GM06990 (cell line): ENCODE measurements around the gene GPR137.

Experiments used
- DNase-seq: peaks from one replicate; pipeline ENCODE4 v3.0.0-alpha.2; 2011; ENCODE audit not compliant: insufficient read length; ENCODE audit errors: extremely low read depth
- H3K27me3 ChIP-seq: replicated peaks from 2 replicates; pipeline ENCODE4 v1.6.0; 2011; ENCODE audit warnings: low read length; ENCODE audit not compliant: control insufficient read depth, insufficient read depth
- H3K36me3 ChIP-seq: 2 replicates; pipeline ENCODE4 v1.5.1; 2011; ENCODE audit warnings: low read length; ENCODE audit not compliant: control insufficient read depth, insufficient read depth
- H3K4me3 ChIP-seq: replicated peaks from 2 replicates; pipeline ENCODE4 v1.5.1; 2011; ENCODE audit warnings: low read depth, mild to moderate bottlenecking, control low read depth, low read length
- CTCF ChIP-seq: IDR thresholded peaks from 2 replicates; pipeline ENCODE4 v1.5.1; 2011; ENCODE audit warnings: low read length, control low read depth, mild to moderate bottlenecking, inconsistent platforms; ENCODE audit not compliant: insufficient read depth, poor library complexity, severe bottlenecking

GPR137 gene

GRCh38 chr11:64299847-64300648 is 14.4 kb downstream of the GPR137 start, which contains the start of gene CATSPERZ:
CATSPERZ (plus strand) TSS chr11:64300358; CDS start chr11:64300411, 53 bp downstream.
- Histone ChIP-seq H3K27me3 (peaks cover 3% of the 10 kb centered on the region), H3K4me3 (peak within 1 kb of the TSS; percentile 25), H3K36me3 (no peaks in the 10 kb centered on the region)
- peak; percentile 9 for DNase-seq
- TF ChIP-seq CTCF: peak; percentile 21

- peak overlapping the region; percentile 80 for H3K4me3 ChIP-seq
These were observed 17.7 kb downstream of the GPR137 start for GRCh38 chr11:64303109-64304031.

GRCh38 chr11:64304032-64304315 is 18.3 kb downstream of the GPR137 start:
- Histone ChIP-seq H3K27me3 (no peaks in the 10 kb centered on the region; the same call in 1 of the 2 replicates), H3K36me3 (peaks cover 3% of the 10 kb centered on the region), H3K4me3 (peak overlapping the region; percentile 80)
- no peak for TF ChIP-seq CTCF
- DNase-seq: no peak

More at GRCh38 chr11:64303109-64304031, 17.7 kb downstream of the GPR137 start:
- no peak for TF ChIP-seq CTCF
- H3K27me3 ChIP-seq: no peaks in the 10 kb centered on the region; the same call in none of the 2 replicates
- H3K36me3 ChIP-seq: peaks cover 3% of the 10 kb centered on the region
- no peak for DNase-seq

GRCh38 chr11:64304316-64305072 is 18.8 kb downstream of the GPR137 start:
- DNase-seq: peak; percentile 87
- Histone ChIP-seq H3K27me3 (no peaks in the 10 kb centered on the region; the same call in 1 of the 2 replicates), H3K36me3 (peaks cover 3% of the 10 kb centered on the region), H3K4me3 (peak overlapping the region; percentile 80)
- TF ChIP-seq CTCF: peak; percentile 93

GRCh38 chr11:64305075-64305690 is 19.5 kb downstream of the GPR137 start, which contains the start of gene ESRRA:
ESRRA (plus strand) TSS chr11:64305524; CDS start chr11:64307180, 1,656 bp downstream.
- Histone ChIP-seq H3K4me3 (peak within 1 kb of the TSS; percentile 83), H3K36me3 (peaks cover 3% of the 10 kb centered on the region), H3K27me3 (no peaks in the 10 kb centered on the region; the same call in 1 of the 2 replicates)
- peak; percentile 99 for DNase-seq
- no peak for TF ChIP-seq CTCF
